Natural killer cell treated with Interleukin-12 subunit alpha and Interleukin-12 subunit beta and Interleukin-15 and Interleukin-18, amount 100 ng/mL, for 72 hours (primary cell): ENCODE results near the gene PTPN3. TPM values are rescaled to one million over a fixed set of nuclear protein-coding genes. Genes with fewer than 3 reads are reported as not detected.
"Not testable (repeated sequence)": the region's sequence is repeated elsewhere in the genome, so short reads cannot be mapped to it uniquely, and the experiment has no call there.

Source experiments
- ATAC-seq, 2 donors: fragments of 150-1000 bp; cut with Tn5 transposase in 1 of 2; sonication (Bioruptor Pico), chemical (Tn5 transposase) in 1 of 2; 2 replicates each; pipeline ENCODE4 v1.10.0; 2021
- DNase-seq: peaks from one replicate; pipeline ENCODE4 v3.0.0; 2022; ENCODE audit warnings: low spot score
- H3K27ac Mint-ChIP-seq, 2 donors: 1 replicate in 1 of 2; 2 replicates in 1 of 2; pipeline ENCODE4 v1.8.0; 2022; ENCODE audit warnings: mixed read lengths in 2 of 2, mild to moderate bottlenecking in 1 of 2, moderate library complexity in 1 of 2
- H3K27me3 Mint-ChIP-seq, 2 donors: 1 replicate in 1 of 2; 2 replicates in 1 of 2; pipeline ENCODE4 v1.8.0; 2022; ENCODE audit warnings: mixed read lengths in 2 of 2
- H3K36me3 Mint-ChIP-seq: one replicate; pipeline ENCODE4 v1.8.0; 2022; ENCODE audit warnings: mixed read lengths
- H3K4me1 Mint-ChIP-seq, 2 donors: 1 replicate in 1 of 2; 2 replicates in 1 of 2; pipeline ENCODE4 v1.8.0; 2022; ENCODE audit warnings: low read depth in 2 of 2, mixed read lengths in 2 of 2, mild to moderate bottlenecking in 1 of 2
- H3K4me3 Mint-ChIP-seq: one replicate; pipeline ENCODE4 v1.8.0; 2022; ENCODE audit warnings: mixed read lengths
- H3K9me3 Mint-ChIP-seq: 2 replicates; pipeline ENCODE4 v1.8.0; 2022; ENCODE audit warnings: mixed read lengths
- total RNA-seq, 2 donors: library from RNA; stranded (reverse); gene quantifications; one replicate each; pipeline ENCODE4 v1.2.3, GENCODE V29; 2022

The PTPN3 gene
- total RNA-seq, 2 donors from 2014 or later: 0.12 to 0.81 TPM

DNA sequence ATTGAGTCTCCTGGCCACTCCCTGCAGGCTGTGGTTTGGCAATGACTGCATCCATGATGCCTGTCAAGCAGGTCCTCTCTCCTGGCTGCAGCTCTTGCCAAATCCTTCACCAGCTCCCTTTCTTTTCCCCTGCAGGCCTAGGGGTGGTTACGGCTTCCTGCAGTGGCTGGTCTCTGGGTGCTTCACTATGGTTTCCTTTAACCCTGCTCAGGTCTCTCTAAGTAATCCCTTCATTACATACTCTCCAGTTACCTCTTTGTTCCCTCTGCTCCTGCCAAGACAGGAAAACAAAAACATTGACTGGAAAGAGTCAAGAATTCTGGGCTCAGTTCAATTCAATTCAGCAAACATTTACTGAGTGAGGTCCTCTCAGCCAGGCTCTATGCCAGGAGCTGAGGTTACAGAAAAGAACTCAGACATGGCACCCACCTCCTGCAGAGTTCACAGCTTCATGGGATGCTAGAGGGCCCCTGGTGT is 19.8 kb upstream of the PTPN3 start:
- peaks cover 11 to 22% of the 10 kb centered on the region in 2 donors for H3K27me3 Mint-ChIP-seq
- H3K27ac Mint-ChIP-seq: no peak overlapping the region
- DNase-seq (no peak), ATAC-seq (no peak)
- no peaks in the 10 kb centered on the region for H3K4me1 Mint-ChIP-seq
- no peaks in the 10 kb centered on the region for H3K9me3 Mint-ChIP-seq
- H3K4me3 Mint-ChIP-seq: no peak overlapping the region
- H3K36me3 Mint-ChIP-seq: no peaks in the 10 kb centered on the region

DNA sequence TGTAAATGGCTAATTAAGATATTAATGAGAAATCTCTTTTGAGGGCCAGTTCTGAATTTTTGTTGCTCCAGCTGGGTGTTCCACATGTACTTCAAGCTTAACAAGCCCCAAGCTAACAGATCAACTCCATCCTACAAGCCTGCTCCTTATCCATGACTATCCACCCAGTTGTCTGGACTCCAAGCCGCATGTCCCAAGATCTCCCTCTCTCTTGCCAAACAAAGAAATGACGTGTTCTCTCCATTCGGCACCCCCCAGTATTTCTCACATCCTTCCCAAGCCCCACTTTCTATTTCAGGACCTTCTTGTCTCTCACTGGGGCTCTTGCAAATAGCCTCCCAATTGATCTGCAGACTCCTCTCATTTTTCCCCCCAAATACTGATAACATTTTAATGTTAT is 15.8 kb upstream of the PTPN3 start:
- H3K36me3 Mint-ChIP-seq: no peaks in the 10 kb centered on the region
- no peaks in the 10 kb centered on the region for H3K4me1 Mint-ChIP-seq
- no peak for ATAC-seq
- H3K27ac Mint-ChIP-seq: no peak overlapping the region
- no peaks in the 10 kb centered on the region for H3K9me3 Mint-ChIP-seq
- no peak overlapping the region for H3K4me3 Mint-ChIP-seq
- peaks cover 11 to 17% of the 10 kb centered on the region in 2 donors for H3K27me3 Mint-ChIP-seq
- DNase-seq: no peak

DNA sequence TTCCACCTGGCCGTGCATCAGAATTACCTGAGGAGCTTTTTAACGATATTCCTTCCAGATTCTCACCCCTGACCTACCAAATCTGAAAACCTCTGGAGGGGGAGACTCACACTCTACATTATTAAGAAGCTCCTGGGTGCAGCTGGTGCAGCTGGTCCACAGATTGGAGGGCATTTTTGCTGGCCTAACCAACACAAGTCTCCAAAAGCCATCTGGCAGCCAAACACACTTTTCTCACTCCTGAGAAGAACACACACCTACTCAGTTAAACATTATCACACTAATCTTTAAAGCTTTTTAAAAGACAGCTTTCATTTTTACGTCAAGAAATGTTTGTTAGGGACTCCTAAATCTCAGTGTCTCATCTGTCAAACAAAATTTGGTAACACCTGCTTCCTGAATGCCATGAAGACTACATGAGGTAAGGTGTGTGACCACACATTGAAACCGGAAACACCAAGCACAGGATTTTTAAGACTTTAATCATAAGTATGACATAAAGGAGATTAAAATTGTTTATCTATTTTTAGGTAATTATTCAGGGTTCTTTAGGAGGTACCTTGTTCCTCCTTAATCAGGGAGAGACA is 14.2 kb upstream of the PTPN3 start:
- H3K4me3 Mint-ChIP-seq: no peak overlapping the region
- no peaks in the 10 kb centered on the region for H3K4me1 Mint-ChIP-seq
- no peaks in the 10 kb centered on the region for H3K9me3 Mint-ChIP-seq
- no peaks in the 10 kb centered on the region for H3K36me3 Mint-ChIP-seq
- DNase-seq (no peak), ATAC-seq (no peak)
- H3K27me3 Mint-ChIP-seq: peaks cover 21 to 23% of the 10 kb centered on the region in 2 donors
- no peak overlapping the region for H3K27ac Mint-ChIP-seq

DNA sequence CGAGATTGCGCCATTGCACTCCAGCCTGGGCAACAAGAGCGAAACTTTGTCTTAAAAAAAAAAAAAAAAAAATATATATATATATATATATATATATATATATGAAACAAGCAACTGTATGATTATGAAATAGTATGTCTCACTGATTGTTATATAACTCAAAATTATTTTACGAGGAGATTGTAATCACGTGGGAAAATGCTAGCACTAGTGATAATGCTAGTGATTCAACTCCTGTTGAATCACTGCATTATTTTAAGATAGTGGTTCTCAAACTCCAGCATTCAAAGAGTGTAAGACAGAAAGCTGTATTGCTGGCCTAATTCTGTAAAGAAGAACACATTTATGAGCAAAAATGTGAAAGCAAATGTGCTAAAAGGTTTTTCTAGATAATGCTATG is 12.4 kb upstream of the PTPN3 start:
- Mint-ChIP-seq H3K36me3 (no peaks in the 10 kb centered on the region), H3K4me1 (no peaks in the 10 kb centered on the region), H3K27me3 (peaks cover 12 to 16% of the 10 kb centered on the region in 2 donors), H3K9me3 (no peaks in the 10 kb centered on the region), H3K27ac (no peak overlapping the region), H3K4me3 (no peak overlapping the region)
- ATAC-seq (no peak), DNase-seq (no peak)

DNA sequence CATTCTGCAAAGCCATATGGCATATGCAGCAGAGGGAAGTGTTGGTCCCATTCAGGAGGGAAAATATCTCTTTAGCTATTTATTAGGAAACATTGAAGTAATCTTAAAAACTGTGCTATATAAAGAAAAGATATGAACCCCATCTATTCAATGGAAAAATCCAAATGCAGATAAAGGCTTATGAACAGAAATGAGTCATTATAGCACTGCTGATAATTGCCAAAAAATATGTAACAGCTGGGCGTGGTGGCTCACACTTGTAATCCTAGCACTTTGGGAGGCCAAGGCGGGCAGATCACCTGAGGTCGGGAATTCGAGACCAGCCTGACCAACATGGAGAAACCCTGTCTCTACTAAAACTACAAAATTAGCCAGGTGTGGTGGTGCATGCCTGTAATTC is 11.9 kb upstream of the PTPN3 start:
- not testable (repeated sequence) for H3K27ac Mint-ChIP-seq, H3K4me1 Mint-ChIP-seq, H3K9me3 Mint-ChIP-seq, ATAC-seq, H3K4me3 Mint-ChIP-seq, DNase-seq, H3K36me3 Mint-ChIP-seq
- H3K27me3 Mint-ChIP-seq: peaks cover 12 to 16% of the 10 kb centered on the region in 2 donors

DNA sequence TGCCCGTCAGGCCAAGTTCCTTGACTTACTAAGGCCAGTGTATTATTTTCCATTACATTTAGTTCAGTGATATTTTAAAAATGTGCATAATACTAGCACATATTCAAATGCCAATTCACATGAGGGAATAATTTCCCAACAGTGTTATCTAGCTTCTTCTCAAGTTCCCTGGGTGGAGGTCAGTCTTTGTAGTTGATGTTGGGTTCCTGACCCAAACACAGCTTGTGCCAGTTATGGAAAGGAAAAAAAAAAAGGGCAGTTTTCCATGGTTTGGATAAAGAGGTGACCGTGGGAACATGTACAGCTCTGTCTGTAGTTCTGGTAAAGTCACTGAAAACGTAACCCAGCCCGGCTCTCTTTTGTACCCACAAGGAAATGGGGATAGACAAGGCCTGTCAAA is 11.5 kb upstream of the PTPN3 start:
- H3K27ac Mint-ChIP-seq: no peak overlapping the region
- H3K27me3 Mint-ChIP-seq: peaks cover 12 to 16% of the 10 kb centered on the region in 2 donors
- H3K4me1 Mint-ChIP-seq: no peaks in the 10 kb centered on the region
- H3K9me3 Mint-ChIP-seq: no peaks in the 10 kb centered on the region
- no peak overlapping the region for H3K4me3 Mint-ChIP-seq
- no peak for ATAC-seq
- no peaks in the 10 kb centered on the region for H3K36me3 Mint-ChIP-seq
- no peak for DNase-seq

DNA sequence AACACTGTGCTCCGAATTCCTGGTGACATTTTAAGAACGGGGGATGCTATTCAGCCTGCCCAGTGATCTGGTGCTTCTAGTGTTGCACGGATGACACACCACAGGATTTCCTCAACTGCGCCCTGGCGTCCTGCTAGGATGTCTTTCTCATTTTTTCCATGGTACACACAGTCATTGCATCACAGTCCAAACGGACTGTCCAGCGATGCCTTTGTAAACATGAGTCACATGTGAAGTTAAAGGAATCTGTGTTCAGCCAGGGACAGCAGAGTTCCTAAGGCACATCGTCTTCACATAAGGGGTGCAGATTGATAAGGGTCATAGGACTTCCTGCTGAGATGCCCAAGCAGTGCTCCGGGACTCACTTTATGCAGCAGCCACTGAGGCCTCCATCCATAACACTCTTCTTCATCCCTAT is 9.3 kb upstream of the PTPN3 start:
- ATAC-seq (no peak), DNase-seq (no peak)
- H3K9me3 Mint-ChIP-seq: no peaks in the 10 kb centered on the region

DNA sequence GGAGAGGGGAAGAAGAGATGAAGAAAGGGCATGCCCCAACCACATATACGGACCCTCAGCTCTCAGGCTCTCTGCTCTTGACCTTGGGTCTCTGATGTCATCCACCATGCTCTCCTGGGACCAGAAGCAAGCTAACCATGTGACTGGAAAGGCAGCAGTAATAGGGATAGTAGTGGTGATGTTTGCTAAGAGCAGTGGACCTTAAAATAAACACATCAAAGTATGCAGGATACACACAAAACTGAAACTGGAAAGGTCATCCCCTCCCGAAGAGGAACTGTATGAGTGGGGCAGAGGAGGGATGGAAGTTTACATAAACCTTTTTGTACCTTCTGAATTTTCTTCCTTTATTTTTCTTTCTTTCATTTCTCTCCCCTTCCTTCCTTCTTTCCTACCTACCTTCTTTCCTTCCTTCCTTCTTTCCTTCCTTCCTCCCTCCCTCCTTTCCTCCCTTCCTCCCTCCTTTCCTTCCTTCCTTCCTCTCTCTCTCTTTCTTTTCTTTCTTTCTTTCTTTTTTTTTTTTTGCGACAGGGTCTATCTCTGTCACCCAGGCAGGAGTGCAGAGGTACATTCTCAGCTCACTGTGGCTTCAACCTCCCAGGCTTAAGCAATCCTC is 8.1 kb upstream of the PTPN3 start:
- no peak overlapping the region for H3K4me3 Mint-ChIP-seq
- H3K9me3 Mint-ChIP-seq: no peaks in the 10 kb centered on the region
- no peak overlapping the region for H3K27ac Mint-ChIP-seq
- no peaks in the 10 kb centered on the region for H3K36me3 Mint-ChIP-seq
- no peak for ATAC-seq
- no peaks in the 10 kb centered on the region for H3K4me1 Mint-ChIP-seq
- H3K27me3 Mint-ChIP-seq: peaks cover 23 to 24% of the 10 kb centered on the region in 2 donors
- DNase-seq: no peak

More for the DNA sequence above, 9.3 kb upstream of the PTPN3 start:
- H3K4me3 Mint-ChIP-seq: no peak overlapping the region
- H3K4me1 Mint-ChIP-seq: no peaks in the 10 kb centered on the region
- H3K27ac Mint-ChIP-seq: no peak overlapping the region
- peaks cover 12 to 13% of the 10 kb centered on the region in 2 donors for H3K27me3 Mint-ChIP-seq
- H3K36me3 Mint-ChIP-seq: no peaks in the 10 kb centered on the region

DNA sequence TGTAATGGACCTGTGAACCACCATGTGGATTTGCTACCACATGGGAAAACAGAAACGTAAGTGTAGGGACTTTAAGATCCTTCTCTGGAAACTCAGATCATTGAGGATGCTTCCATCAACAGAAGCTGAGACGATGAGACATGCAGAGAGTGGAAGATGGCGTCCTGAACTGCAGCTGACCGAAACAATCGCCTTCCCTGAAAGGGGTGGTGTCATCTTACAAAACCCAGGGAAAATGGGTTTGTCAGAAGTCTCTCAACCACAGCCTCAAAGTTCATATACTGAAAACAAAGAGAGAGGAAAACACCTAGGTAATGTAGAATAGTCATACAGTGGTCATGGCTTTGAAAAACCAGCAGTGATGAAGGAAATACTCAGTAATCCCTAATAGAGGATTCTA is 6.6 kb upstream of the PTPN3 start:
- Mint-ChIP-seq H3K9me3 (no peaks in the 10 kb centered on the region), H3K27ac (no peak overlapping the region), H3K36me3 (no peaks in the 10 kb centered on the region), H3K4me3 (no peak overlapping the region), H3K27me3 (peaks cover 32% of the 10 kb centered on the region in 2 donors), H3K4me1 (no peaks in the 10 kb centered on the region)
- no peak for ATAC-seq
- no peak for DNase-seq

DNA sequence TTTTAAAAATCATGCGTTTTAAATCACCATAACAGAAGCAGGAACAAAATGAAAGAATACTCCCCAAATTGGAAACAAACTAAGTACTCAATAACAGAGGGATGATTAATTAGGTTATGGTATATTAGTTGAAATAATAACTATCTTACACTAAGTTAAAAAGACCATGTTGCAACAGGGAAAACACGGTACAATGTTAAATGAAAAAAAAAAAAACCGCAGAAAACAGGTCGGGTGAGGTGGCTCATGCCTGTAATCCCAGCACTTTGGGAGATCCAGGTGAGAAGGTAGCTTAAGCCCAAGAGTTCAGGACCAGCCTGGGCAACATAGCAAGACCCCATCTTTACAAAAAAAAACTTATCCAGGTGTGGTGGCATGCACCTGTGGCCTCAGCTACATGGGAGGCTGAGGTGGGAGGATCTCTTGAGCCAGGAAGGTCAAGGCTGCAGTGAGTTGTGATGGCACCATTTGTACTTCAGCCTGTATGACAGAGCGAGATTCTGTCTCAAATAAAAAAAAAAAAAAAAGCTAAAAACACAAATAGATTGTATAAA is 2.4 kb upstream of the PTPN3 start:
- no peaks in the 10 kb centered on the region for H3K9me3 Mint-ChIP-seq
- no peak for ATAC-seq
- DNase-seq: no peak
- H3K4me1 Mint-ChIP-seq: peaks cover 0 to 6% of the 10 kb centered on the region in 2 donors
- H3K4me3 Mint-ChIP-seq: no peak overlapping the region
- H3K27me3 Mint-ChIP-seq: peaks cover 33 to 45% of the 10 kb centered on the region in 2 donors
- H3K27ac Mint-ChIP-seq: no peak overlapping the region
- peaks cover 8% of the 10 kb centered on the region for H3K36me3 Mint-ChIP-seq

DNA sequence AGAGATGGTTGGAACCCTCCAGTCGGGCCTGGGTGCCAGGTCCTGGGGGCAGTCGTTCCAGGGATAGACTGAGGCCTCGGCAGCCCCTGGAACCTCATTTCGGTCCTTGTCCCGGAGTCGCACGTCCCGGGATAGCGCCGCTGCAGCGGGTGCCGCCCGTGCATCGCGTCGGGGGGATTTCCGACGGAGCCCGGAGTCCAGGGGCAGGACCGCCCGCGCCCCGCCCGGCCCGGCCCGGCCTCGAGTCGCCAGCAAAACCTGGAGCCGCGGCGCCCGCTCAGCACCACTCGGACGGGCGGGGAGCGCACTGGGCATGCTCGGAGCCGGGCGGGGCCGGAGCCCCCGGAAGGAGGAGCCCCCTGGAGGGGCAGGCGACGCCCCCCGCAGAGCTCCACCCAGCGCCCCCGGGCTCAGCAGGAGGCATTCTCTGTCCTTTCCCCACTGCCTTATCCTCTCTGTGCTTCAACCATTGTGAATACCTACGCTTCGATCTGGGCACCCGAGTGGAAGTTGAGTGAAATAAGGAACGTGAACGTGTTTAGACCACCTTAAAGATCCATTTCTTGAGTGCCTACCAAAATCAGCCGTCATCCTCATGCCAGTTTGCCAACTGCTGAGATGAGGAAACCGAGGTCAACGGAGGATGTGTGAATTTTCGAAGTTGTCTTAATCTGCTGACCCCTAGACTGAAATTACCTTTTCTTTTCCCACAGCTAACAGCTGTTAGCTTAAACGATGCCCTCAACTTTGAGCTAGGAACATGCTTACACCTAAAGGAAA is 1.7 kb upstream of the PTPN3 start:
- H3K9me3 Mint-ChIP-seq: no peaks in the 10 kb centered on the region
- DNase-seq (no peak), ATAC-seq (no peak)
- H3K27ac Mint-ChIP-seq: no peak overlapping the region
- peaks cover 0 to 6% of the 10 kb centered on the region in 2 donors for H3K4me1 Mint-ChIP-seq
- no peak overlapping the region for H3K4me3 Mint-ChIP-seq
- peaks cover 8% of the 10 kb centered on the region for H3K36me3 Mint-ChIP-seq
- H3K27me3 Mint-ChIP-seq: peaks cover 33 to 45% of the 10 kb centered on the region in 2 donors

DNA sequence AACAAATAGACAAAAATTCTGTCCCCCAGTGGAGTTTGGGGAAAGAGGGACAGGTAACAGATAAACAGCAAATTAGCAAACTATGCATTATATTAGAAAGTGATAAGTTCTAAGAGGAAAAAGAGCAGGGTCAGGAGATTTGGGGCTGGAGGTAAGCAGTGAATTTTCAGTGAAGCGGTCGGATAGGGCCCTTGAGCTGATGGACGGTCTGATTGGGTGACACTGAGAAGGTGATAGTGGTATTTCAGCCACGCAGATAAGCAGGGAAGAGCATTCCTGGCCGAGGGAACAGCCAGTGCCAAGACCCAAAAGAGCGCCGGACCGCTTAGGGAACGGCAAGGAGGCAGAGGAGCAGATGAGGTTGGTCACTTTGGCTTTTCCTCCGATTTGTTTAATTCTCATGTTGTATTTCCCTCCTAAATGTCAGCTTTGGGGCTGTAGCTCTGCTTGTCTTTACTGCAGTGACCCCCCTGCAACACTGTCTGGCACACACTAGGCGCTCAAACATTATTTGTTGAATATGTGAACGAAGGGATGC is 1.1 kb upstream of the PTPN3 start:
- ATAC-seq: no peak
- DNase-seq: no peak
- no peaks in the 10 kb centered on the region for H3K9me3 Mint-ChIP-seq
- H3K4me3 Mint-ChIP-seq: no peak overlapping the region
- H3K27me3 Mint-ChIP-seq: peaks cover 33 to 49% of the 10 kb centered on the region in 2 donors
- H3K4me1 Mint-ChIP-seq: peaks cover 0 to 6% of the 10 kb centered on the region in 2 donors
- H3K36me3 Mint-ChIP-seq: peaks cover 8% of the 10 kb centered on the region
- no peak overlapping the region for H3K27ac Mint-ChIP-seq

DNA sequence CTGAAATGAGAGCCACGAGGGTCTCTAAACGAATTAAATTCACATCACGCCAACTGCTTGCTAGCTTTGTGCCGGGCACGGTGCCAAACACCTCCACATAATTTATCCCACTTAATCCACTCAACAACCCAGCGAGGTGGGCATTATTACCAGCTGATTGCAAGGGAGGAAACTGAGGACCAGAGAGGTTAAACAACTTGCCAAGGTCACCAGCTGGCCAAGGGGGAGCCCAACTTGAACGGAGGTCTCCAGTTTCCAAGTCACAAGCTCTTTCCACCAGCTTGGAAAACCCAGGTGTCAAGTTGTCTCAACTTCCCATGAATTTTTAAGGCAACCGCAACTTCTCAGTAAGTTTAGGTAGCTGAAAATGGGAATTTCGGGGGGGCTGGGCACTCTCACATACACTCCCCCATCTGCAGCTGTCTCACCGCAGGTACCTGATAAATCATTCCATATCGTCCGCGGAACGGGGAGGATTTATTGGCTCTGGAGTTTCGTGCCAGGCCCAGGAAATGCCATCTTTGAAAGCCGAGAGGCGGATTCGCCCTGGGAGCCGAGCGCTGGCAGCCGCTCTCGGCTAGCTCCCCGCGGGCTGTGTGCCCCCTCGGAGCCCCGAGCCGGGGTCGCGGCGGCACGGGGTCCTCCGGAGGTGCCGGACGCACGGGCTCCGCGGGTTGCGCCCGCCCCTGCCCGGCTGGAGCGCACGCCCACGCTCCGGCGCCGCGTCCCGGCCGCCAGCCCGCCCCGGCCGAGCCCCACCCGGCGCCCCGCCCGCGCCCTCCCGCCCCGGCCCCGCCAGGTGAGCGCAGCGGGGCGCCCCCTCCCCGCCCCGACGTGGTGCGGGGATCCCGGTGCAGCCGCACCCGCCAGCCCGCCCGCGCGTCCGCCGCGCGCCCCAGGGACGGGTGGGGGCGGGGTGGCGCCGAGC is 617 bp downstream of the PTPN3 start:
- no peak overlapping the region for H3K4me3 Mint-ChIP-seq
- no peaks in the 10 kb centered on the region for H3K9me3 Mint-ChIP-seq

More for the DNA sequence above, 617 bp downstream of the PTPN3 start:
- peaks cover 33 to 49% of the 10 kb centered on the region in 2 donors for H3K27me3 Mint-ChIP-seq
- DNase-seq: no peak
- peaks cover 8% of the 10 kb centered on the region for H3K36me3 Mint-ChIP-seq
- H3K27ac Mint-ChIP-seq: no peak overlapping the region
- no peak for ATAC-seq
- peaks cover 0 to 6% of the 10 kb centered on the region in 2 donors for H3K4me1 Mint-ChIP-seq
